ENCODE results near the gene RASAL1. TPM values are rescaled to one million over a fixed set of nuclear protein-coding genes. Genes with fewer than 3 reads are reported as not detected.
A peak's percentile ranks its signal among the peaks of the same experiment; 100 is the strongest.

RASAL1 gene
- total RNA-seq, 1 experiment from 2014 or later = 8.1 TPM

DNA sequence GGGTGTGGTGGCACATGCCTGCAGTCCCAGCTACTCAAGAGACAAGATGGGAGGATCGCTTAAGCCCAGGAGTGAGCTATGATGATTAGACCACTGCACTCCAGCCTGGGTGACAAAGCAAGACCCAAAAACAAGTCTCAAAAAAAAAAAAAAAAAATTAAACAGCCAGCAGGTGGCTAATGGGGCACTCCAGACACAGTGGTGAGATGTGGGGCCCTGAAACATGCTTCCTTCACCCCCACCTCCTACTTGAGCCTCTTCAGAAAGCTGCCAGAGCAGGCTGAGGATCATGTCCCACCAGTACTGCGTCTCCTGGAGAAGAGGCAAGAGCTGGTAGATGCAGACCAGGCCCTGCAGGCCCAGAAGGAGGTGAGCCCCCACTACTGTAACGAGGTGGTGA is 16.1 kb upstream of the RASAL1 start:
- H3K27ac Mint-ChIP-seq = no peak overlapping the region

DNA sequence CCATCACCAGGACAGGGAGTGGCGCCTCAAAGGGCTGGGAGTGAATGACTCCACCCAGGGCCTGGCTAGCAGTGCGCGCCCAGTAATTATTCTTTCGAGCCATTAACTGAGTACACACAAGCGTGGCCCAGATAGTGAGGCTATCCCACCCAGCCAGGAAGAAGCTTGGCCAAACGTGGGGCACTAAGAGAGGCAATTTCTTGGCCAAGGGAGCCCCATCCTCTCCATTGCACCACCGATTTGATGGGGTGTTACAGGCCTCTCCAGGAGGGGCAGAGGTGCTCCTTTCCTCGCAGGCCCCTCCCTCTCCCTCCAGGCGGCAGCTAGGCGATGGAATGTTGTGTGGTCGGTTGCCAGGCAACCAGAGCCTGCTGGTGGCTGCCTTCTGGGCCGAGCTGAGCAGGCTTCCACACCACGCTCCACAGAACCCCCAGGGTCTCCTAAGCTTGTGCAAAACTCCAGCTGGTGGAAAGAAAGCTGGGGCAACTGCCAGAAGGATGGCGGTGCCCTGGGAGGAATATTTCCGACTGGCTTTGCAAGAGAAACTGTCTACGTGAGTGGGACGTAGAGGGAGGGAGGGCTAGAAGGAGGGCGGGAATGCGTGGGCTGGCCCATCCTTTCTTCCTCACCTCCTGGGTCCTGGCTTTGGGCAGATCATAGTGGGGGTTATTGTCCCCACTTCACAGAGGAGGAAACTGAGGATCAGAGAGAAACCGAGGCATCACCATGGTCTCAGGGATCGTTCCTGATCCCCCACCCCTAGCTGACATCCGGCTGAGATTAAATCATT is 14.0 kb upstream of the RASAL1 start, which contains the start of gene CFAP73:
TSS of gene CFAP73 (plus strand) at position 364 of the 790 bp plus-strand sequence. CDS start at position 498, 134 bp downstream.
- H3K9me3 Mint-ChIP-seq = peaks cover 6% of the 10 kb centered on the region
- peak within 1 kb of the TSS; percentile 52 for H3K4me3 Mint-ChIP-seq
- DNase-seq (ENCODE audit: low spot score) (peak; percentile 93), ATAC-seq (peak; percentile 79)
- ChIA-PET CTCF (interaction anchor here (0.6 to 7.3 kb wide), 11 partner anchors 9 to 157 kb away, joined by 3 to 181 read pairs (median 5); partner anchors contain the start of genes DDX54, RASAL1 and RITA1), POLR2A (interaction anchor here (1.5 kb wide), 1 partner anchor 14 kb away, joined by 4 read pairs; the partner anchor contains the start of gene RASAL1)
- peaks cover 25% of the 10 kb centered on the region for H3K4me1 Mint-ChIP-seq
- no peak within 1 kb of the TSS for H3K27ac Mint-ChIP-seq
- peaks cover 51% of the 10 kb centered on the region for H3K27me3 Mint-ChIP-seq (ENCODE audit: low read depth)
- TF ChIP-seq ZNF263 (CRISPR knock-in tag; IDR thresholded peaks at IDR 0.05; ENCODE audit: low read depth) = no peak
- no peak for TF ChIP-seq TP53 (CRISPR knock-in tag; IDR thresholded peaks at IDR 0.05)
- TF ChIP-seq, protein P1, sequence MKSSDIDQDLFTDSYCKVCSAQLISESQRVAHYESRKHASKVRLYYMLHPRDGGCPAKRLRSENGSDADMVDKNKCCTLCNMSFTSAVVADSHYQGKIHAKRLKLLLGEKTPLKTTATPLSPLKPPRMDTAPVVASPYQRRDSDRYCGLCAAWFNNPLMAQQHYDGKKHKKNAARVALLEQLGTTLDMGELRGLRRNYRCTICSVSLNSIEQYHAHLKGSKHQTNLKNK (CRISPR knock-in tag; IDR thresholded peaks at IDR 0.05) = no peak
- peaks cover 5% of the 10 kb centered on the region; the same call in 1 of the 2 replicates for H3K36me3 Mint-ChIP-seq

More for the DNA sequence above, 16.1 kb upstream of the RASAL1 start:
- DNase-seq (ENCODE audit: low spot score) (no peak), ATAC-seq (no peak)
- H3K9me3 Mint-ChIP-seq = peaks cover 6% of the 10 kb centered on the region
- peaks cover 5% of the 10 kb centered on the region; the same call in 1 of the 2 replicates for H3K36me3 Mint-ChIP-seq
- ChIA-PET POLR2A (interaction anchor here (0.7 kb wide), 1 partner anchor 12 kb away, joined by 3 read pairs; no protein-coding TSS in a partner anchor), CTCF (interaction anchor here (0.7 to 7.3 kb wide), 9 partner anchors 11 to 710 kb away, joined by 3 to 181 read pairs (median 13); partner anchors contain the start of gene RASAL1)
- peaks cover 65% of the 10 kb centered on the region for H3K27me3 Mint-ChIP-seq (ENCODE audit: low read depth)
- H3K4me3 Mint-ChIP-seq = 0 out of 2 replicates have a peak overlapping the region, but pooled peaks have one; percentile 9
- TF ChIP-seq IRF2 (CRISPR knock-in tag; IDR thresholded peaks at IDR 0.05; ENCODE audit: borderline replicate concordance, low read depth) = no peak
- TF ChIP-seq KAT7 (CRISPR knock-in tag; IDR thresholded peaks at IDR 0.05; ENCODE audit: borderline replicate concordance) = no peak
- no peak for TF ChIP-seq NR1H2 (CRISPR knock-in tag; IDR thresholded peaks at IDR 0.05)
- no peak for TF ChIP-seq ZNF317 (CRISPR knock-in tag; IDR thresholded peaks at IDR 0.05; ENCODE audit: borderline replicate concordance, low read depth)
- TF ChIP-seq EMX1 (CRISPR knock-in tag; IDR thresholded peaks at IDR 0.05) = no peak
- TF ChIP-seq, protein P2, sequence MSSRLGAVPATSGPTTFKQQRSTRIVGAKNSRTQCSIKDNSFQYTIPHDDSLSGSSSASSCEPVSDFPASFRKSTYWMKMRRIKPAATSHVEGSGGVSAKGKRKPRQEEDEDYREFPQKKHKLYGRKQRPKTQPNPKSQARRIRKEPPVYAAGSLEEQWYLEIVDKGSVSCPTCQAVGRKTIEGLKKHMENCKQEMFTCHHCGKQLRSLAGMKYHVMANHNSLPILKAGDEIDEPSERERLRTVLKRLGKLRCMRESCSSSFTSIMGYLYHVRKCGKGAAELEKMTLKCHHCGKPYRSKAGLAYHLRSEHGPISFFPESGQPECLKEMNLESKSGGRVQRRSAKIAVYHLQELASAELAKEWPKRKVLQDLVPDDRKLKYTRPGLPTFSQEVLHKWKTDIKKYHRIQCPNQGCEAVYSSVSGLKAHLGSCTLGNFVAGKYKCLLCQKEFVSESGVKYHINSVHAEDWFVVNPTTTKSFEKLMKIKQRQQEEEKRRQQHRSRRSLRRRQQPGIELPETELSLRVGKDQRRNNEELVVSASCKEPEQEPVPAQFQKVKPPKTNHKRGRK (CRISPR knock-in tag; IDR thresholded peaks at IDR 0.05; ENCODE audit: borderline replicate concordance) = no peak
- no peak for TF ChIP-seq JUN (CRISPR knock-in tag; IDR thresholded peaks at IDR 0.05)
- no peak for TF ChIP-seq ESRRA (CRISPR knock-in tag; IDR thresholded peaks at IDR 0.05; ENCODE audit: borderline replicate concordance)
- TF ChIP-seq, protein P3, sequence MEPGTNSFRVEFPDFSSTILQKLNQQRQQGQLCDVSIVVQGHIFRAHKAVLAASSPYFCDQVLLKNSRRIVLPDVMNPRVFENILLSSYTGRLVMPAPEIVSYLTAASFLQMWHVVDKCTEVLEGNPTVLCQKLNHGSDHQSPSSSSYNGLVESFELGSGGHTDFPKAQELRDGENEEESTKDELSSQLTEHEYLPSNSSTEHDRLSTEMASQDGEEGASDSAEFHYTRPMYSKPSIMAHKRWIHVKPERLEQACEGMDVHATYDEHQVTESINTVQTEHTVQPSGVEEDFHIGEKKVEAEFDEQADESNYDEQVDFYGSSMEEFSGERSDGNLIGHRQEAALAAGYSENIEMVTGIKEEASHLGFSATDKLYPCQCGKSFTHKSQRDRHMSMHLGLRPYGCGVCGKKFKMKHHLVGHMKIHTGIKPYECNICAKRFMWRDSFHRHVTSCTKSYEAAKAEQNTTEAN (CRISPR knock-in tag; IDR thresholded peaks at IDR 0.05) = no peak
- TF ChIP-seq, protein P4, sequence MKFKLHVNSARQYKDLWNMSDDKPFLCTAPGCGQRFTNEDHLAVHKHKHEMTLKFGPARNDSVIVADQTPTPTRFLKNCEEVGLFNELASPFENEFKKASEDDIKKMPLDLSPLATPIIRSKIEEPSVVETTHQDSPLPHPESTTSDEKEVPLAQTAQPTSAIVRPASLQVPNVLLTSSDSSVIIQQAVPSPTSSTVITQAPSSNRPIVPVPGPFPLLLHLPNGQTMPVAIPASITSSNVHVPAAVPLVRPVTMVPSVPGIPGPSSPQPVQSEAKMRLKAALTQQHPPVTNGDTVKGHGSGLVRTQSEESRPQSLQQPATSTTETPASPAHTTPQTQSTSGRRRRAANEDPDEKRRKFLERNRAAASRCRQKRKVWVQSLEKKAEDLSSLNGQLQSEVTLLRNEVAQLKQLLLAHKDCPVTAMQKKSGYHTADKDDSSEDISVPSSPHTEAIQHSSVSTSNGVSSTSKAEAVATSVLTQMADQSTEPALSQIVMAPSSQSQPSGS (CRISPR knock-in tag; IDR thresholded peaks at IDR 0.05; ENCODE audit: borderline replicate concordance, low read depth) = no peak
- H3K4me1 Mint-ChIP-seq = peaks cover 21% of the 10 kb centered on the region

DNA sequence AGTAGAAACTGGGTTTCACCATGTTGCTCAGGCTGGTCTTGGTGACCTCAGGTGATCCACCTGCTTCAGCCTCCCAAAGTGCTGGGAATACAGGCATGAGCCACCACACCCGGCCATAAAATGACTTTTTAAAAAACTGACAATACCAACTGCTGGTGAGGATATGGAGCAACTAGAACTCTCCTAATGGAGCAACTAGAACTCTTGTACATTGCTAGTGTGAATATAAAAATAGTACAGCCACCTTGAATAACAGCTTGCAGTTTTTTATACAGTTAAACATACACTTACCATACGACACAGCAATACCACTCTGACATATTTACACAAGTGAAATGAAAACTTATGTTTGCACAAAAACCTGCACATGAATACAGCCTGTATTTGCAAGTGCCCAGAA is 11.4 kb upstream of the RASAL1 start:
- POLR2A ChIA-PET = no interaction called here
- ATAC-seq = no peak
- Mint-ChIP-seq H3K36me3 (peaks cover 5% of the 10 kb centered on the region; the same call in 1 of the 2 replicates), H3K27me3 (ENCODE audit: low read depth) (peaks cover 27% of the 10 kb centered on the region), H3K4me1 (peaks cover 19% of the 10 kb centered on the region), H3K27ac (no peak overlapping the region), H3K4me3 (no peak overlapping the region), H3K9me3 (peaks cover 6% of the 10 kb centered on the region)
- DNase-seq (ENCODE audit: low spot score) = no peak
- CTCF ChIA-PET = interaction anchor here (1.1 to 1.3 kb wide), 3 partner anchors 11 to 28 kb away, joined by 3 to 5 read pairs (median 5); partner anchors contain the start of gene RASAL1
- TF ChIP-seq, protein P5, sequence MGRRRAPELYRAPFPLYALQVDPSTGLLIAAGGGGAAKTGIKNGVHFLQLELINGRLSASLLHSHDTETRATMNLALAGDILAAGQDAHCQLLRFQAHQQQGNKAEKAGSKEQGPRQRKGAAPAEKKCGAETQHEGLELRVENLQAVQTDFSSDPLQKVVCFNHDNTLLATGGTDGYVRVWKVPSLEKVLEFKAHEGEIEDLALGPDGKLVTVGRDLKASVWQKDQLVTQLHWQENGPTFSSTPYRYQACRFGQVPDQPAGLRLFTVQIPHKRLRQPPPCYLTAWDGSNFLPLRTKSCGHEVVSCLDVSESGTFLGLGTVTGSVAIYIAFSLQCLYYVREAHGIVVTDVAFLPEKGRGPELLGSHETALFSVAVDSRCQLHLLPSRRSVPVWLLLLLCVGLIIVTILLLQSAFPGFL (CRISPR knock-in tag; IDR thresholded peaks at IDR 0.05; ENCODE audit: borderline replicate concordance) = no peak
- TF ChIP-seq NR3C1 (CRISPR knock-in tag; conservative IDR thresholded peaks at IDR 0.05; ENCODE audit: low read depth) = no peak
- no peak for TF ChIP-seq TEAD4 (CRISPR knock-in tag; IDR thresholded peaks at IDR 0.05)
- no peak for TF ChIP-seq ZNF416 (CRISPR knock-in tag; IDR thresholded peaks at IDR 0.05)
- no peak for TF ChIP-seq ZNF263 (CRISPR knock-in tag; IDR thresholded peaks at IDR 0.05; ENCODE audit: low read depth)
- TF ChIP-seq, protein P6, sequence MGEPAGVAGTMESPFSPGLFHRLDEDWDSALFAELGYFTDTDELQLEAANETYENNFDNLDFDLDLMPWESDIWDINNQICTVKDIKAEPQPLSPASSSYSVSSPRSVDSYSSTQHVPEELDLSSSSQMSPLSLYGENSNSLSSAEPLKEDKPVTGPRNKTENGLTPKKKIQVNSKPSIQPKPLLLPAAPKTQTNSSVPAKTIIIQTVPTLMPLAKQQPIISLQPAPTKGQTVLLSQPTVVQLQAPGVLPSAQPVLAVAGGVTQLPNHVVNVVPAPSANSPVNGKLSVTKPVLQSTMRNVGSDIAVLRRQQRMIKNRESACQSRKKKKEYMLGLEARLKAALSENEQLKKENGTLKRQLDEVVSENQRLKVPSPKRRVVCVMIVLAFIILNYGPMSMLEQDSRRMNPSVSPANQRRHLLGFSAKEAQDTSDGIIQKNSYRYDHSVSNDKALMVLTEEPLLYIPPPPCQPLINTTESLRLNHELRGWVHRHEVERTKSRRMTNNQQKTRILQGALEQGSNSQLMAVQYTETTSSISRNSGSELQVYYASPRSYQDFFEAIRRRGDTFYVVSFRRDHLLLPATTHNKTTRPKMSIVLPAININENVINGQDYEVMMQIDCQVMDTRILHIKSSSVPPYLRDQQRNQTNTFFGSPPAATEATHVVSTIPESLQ (CRISPR knock-in tag; IDR thresholded peaks at IDR 0.05) = no peak
- no peak for TF ChIP-seq ZNF396 (CRISPR knock-in tag; IDR thresholded peaks at IDR 0.05; ENCODE audit: borderline replicate concordance)
- no peak for TF ChIP-seq OVOL2 (CRISPR knock-in tag; IDR thresholded peaks at IDR 0.05; ENCODE audit: borderline replicate concordance)
- no peak for TF ChIP-seq NFATC4 (CRISPR knock-in tag; IDR thresholded peaks at IDR 0.05)
- TF ChIP-seq NR1H2 (CRISPR knock-in tag; IDR thresholded peaks at IDR 0.05) = no peak
- TF ChIP-seq JAZF1 (CRISPR knock-in tag; IDR thresholded peaks at IDR 0.05) = no peak
